GM19324 (cell line): ENCODE results near the gene AHRR.
"Not testable (repeated sequence)": the region's sequence is repeated elsewhere in the genome, so short reads cannot be mapped to it uniquely, and the experiment has no call there.

ENCODE experiments used
- ATAC-seq: cut with Tn5 transposase; IDR thresholded peaks from one replicate; pipeline ENCODE4 v1.9.1; 2021; ENCODE audit warnings: mild to moderate bottlenecking, moderate library complexity; ENCODE audit not compliant: unreplicated experiment, low FRiP score

Gene AHRR

DNA sequence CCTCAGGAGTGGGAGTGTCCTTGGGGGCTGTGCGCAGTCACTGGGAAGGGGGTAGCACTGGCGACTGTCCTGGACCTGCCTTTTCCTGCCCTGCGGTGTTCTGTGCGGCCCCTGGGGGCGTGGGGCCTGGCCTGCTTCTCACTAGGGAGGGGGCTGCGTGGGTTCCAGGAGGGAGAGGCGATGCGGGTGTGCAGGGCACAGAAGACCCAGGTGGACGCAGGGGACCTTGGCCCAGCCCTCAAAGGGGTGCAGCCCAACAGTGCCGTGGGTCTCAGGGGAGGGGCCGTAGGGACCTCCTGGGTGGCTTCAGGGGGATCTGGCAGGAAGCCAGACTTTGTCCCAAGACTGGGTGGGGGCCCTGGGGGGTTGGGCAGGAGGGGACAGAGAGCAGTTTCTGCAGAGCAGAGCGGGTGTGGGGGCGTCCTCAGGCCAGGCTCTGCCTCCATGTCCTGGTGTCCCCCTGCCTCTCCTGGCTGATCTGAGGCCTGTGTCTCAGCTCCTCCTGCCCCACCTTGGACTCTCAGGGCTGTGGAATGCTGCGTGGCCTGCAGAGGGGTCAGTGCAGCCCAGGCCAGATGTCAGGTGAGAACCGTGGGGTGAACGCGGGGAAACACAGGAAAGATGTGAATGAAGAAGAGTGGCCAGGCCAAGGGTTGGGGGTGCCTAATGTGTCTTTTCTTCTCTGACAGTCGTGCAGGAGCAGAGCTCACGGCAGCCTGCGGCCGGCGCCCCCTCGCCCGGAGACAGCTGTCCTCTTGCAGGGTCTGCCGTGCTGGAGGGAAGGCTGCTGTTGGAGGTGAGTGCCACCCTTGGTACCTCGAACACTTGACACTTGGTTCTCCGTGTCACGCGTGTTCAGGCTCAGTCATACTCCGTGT lies 54.6 kb downstream of the AHRR start:
- ATAC-seq = no peak

- no peak for ATAC-seq
Observed at GRCh38 chr5:376799-377325, 55.3 kb downstream of the AHRR start.

DNA sequence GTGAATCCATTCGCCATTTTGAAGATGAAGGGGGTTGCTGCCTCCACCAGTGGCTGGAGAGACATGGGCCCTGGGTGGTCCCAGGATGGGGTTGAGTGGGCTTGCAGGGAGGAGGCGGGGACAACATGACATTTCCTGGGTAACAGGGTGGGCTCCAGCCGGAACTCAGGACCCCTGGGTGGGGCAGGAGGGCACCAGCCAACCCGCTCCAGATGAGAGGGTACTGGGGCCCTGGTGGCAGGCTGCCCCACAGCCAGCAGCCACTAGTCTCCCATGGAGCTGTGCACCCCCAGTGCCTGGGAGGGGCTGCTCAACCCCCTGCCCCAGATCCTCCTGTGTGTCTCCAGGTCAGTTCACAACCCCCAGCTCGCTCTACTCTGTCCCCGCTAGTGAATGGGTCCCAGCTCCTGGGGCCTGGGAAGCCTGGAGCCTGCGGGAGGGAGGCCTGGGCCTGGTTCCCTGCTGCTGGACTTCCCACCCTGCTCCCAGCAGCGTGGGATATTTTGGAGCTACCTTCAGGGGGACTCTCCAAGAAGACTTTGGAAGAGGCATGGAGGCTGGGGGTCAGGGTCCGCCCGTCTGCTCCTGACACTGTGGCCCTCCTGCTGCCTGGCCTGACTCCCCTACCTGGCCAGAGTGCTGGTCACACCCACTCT lies 55.9 kb downstream of the AHRR start:
- no peak for ATAC-seq

- ATAC-seq = no peak
Observed at GRCh38 chr5:378301-378891, 56.9 kb downstream of the AHRR start.

GRCh38 chr5:378976-379742 lies 57.6 kb downstream of the AHRR start:
- no peak for ATAC-seq

DNA sequence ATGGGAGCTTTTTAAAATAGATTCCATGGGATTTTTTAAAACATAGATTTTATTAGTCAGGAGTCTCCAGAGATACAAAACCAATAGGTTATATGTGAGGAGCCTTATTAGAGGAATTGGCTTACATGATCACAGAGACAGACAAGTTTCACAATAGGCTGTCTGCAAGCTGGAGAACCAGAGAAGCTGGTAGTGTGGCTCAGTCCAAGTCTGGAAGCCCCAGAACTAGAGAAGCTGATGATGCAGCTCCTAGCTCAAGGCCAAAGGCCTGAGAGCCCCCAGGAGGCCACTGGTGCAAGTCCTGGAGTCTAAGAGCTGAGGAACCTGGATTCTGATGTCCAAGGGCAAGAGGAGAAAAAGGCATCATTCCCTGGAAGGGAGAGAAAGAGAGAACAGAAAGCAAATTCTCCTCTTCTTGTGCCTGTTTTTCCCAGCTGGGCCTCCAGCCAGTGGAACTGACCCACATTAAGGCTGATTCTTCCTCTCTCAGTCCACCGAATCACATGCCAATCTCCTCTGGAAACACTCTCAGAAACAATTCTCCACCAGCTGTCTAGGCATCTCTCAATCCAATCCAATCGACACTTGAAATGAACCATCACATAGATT lies 59.3 kb downstream of the AHRR start:
- ATAC-seq = no peak

DNA sequence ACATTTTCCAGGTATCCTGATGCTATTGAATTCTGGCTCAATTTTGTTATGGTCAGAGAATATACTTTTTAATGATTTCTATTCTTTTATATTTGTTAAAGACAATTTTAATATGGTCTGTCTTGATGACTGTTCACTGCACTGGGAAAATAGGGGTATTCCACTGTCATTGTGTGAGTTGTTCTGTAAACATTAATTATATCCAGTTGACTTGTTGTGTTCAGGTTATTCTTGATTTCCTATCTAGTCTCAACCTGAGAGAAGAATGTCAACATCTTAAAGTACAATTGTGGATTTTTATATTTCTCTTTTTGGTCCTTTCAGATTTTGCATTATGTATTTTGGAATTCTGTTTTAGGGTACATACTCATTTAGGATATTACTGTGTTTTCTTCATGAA lies 61.6 kb downstream of the AHRR start:
- no peak for ATAC-seq

- no peak for ATAC-seq
Observed at GRCh38 chr5:383621-384020, 62.1 kb downstream of the AHRR start.

- ATAC-seq = not testable (repeated sequence)
Observed at GRCh38 chr5:384576-384975, 63.1 kb downstream of the AHRR start.

GRCh38 chr5:385321-385720 lies 63.8 kb downstream of the AHRR start:
- no peak for ATAC-seq

GRCh38 chr5:386432-387341 lies 65.2 kb downstream of the AHRR start:
- no peak for ATAC-seq

GRCh38 chr5:387491-388265 lies 66.2 kb downstream of the AHRR start:
- no peak for ATAC-seq

GRCh38 chr5:388266-389196 lies 67.0 kb downstream of the AHRR start:
- no peak for ATAC-seq

GRCh38 chr5:389197-389821 lies 67.8 kb downstream of the AHRR start:
- ATAC-seq = no peak

DNA sequence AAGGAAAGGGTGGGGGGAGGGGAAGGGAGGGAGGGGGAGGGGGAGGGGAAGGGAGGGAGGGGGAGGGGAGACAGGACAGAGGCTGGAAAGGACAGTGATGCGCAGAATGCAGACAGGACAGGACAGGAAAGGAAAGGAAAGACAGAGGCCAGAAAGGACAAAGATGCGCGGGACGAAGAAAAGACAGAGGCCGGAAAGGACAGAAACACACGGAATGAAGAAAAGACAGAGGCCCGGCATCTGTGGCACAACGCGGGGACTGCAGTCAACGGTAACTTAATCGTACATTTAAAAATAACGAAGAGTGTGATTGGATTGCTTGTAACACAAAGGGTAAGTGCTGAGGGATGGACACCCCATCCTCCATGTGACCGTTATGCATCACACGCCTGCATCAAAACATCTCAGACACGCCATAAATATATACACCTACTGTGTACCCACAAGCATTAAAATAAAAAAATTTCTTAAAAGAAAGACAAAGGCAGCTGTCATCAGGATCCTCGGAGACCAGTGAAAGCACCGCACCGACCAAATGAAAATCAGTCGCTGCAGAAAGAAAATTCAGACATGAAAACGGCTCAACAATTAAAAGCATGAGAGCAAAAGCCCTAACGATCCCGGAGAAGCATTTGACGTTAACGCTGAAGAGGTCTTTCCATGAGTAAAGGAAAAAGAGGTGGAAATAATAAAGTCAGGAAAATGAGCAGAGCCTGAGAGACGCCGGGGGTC lies 68.5 kb downstream of the AHRR start:
- no peak for ATAC-seq
